OCI-LY7 (cell line): ENCODE results near the gene CMTM7.

Experiments used
- CTCF ChIP-seq: fragments of 200-600 bp; sonication (generic); conservative IDR thresholded peaks from 2 replicates; pipeline ENCODE4 v1.5.1; 2014; ENCODE audit warnings: mild to moderate bottlenecking, antibody characterized with exemption, low read length, moderate library complexity, mixed read lengths
- EZH2phosphoT487 ChIP-seq: fragments of 200-600 bp; sonication (generic); IDR thresholded peaks from 2 replicates; pipeline ENCODE4 v1.6.1; 2018; ENCODE audit warnings: low read depth, borderline replicate concordance, mild to moderate bottlenecking, mixed run types, antibody characterized with exemption, low read length, moderate library complexity, mixed read lengths

GRCh38 chr3:32434206-32434605 is 42.6 kb downstream of the CMTM7 start:
- TF ChIP-seq CTCF (no peak), EZH2phosphoT487 (no peak)
